ENCODE results near the gene MLLT3. TPM values are rescaled to one million over a fixed set of nuclear protein-coding genes. Genes with fewer than 3 reads are reported as not detected.

Gene MLLT3
- total RNA-seq, 1 donor from 2014 or later, result 7.7 TPM

DNA sequence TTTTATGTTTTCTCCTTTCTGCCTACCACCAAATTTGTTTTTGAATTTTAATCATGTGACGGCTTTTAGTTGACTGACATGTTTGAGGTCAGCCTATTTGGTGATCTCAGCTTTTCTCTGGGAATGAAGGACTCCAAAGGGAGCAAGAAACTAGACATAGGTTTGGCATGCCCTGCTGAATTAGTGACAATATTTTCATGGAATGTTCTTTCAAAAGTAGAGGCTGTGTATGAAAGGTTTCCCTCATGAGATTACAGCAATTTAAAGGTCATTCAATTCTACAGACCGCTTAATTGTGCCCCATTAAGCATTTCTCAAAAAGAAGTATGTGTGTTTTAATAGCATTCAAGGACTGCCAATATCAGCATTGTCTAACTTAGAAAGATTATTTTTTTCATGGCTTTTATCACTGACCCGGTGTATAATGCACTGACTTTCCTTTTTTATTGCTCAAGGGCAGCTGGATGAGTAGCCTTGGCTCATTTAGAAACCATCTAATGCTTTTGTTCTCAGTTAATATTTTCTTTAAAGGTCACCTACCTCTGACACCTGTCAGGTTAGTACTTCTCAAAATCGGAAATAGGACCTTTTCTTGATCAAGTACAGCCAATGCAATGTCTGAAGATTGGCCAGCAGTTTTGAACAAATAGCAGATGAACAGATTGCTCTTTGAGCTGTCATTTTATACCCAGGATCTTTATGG is 8.1 kb upstream of the MLLT3 start:
- H3K4me3 Mint-ChIP-seq (ENCODE audit: unreplicated experiment), result no peak overlapping the region
- TF ChIP-seq, protein P1, sequence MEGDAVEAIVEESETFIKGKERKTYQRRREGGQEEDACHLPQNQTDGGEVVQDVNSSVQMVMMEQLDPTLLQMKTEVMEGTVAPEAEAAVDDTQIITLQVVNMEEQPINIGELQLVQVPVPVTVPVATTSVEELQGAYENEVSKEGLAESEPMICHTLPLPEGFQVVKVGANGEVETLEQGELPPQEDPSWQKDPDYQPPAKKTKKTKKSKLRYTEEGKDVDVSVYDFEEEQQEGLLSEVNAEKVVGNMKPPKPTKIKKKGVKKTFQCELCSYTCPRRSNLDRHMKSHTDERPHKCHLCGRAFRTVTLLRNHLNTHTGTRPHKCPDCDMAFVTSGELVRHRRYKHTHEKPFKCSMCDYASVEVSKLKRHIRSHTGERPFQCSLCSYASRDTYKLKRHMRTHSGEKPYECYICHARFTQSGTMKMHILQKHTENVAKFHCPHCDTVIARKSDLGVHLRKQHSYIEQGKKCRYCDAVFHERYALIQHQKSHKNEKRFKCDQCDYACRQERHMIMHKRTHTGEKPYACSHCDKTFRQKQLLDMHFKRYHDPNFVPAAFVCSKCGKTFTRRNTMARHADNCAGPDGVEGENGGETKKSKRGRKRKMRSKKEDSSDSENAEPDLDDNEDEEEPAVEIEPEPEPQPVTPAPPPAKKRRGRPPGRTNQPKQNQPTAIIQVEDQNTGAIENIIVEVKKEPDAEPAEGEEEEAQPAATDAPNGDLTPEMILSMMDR (IDR thresholded peaks at IDR 0.05), result no peak
- peaks cover 5% of the 10 kb centered on the region for H3K4me1 Mint-ChIP-seq (ENCODE audit: low read depth)
- no peak for DNase-seq (ENCODE audit: low spot score)
- no peak overlapping the region for H3K27ac Mint-ChIP-seq (ENCODE audit: unreplicated experiment)
- H3K9me3 Mint-ChIP-seq (ENCODE audit: low read depth), result no peaks in the 10 kb centered on the region
- H3K27me3 Mint-ChIP-seq (ENCODE audit: low read depth), result peaks cover 15% of the 10 kb centered on the region
- no peaks in the 10 kb centered on the region for H3K36me3 Mint-ChIP-seq (ENCODE audit: low read depth)

DNA sequence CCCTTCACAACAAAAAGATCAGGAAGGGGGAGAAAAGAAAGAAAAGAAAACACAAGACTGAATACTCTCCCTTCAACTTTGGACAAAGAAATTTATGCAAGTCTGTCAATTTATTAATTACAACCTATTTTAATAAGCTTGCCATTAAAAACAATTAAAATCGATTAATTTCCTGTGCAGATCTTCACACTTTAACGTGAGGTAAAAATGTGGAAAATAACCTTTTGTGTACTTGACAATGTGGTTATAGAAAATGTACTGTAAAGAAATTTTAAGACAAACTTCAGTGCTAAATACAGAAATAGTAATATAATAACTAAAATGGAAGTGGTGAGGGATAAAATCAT is 2.7 kb upstream of the MLLT3 start:
- peaks cover 2% of the 10 kb centered on the region for H3K27me3 Mint-ChIP-seq (ENCODE audit: low read depth)
- TF ChIP-seq, protein P1 (IDR thresholded peaks at IDR 0.05), result peak; percentile 63
- peaks cover 24% of the 10 kb centered on the region for H3K4me1 Mint-ChIP-seq (ENCODE audit: low read depth)
- peak overlapping the region; percentile 89 for H3K4me3 Mint-ChIP-seq (ENCODE audit: unreplicated experiment)
- no peaks in the 10 kb centered on the region for H3K36me3 Mint-ChIP-seq (ENCODE audit: low read depth)
- no peaks in the 10 kb centered on the region for H3K9me3 Mint-ChIP-seq (ENCODE audit: low read depth)
- no peak for DNase-seq (ENCODE audit: low spot score)
- H3K27ac Mint-ChIP-seq (ENCODE audit: unreplicated experiment), result no peak overlapping the region

DNA sequence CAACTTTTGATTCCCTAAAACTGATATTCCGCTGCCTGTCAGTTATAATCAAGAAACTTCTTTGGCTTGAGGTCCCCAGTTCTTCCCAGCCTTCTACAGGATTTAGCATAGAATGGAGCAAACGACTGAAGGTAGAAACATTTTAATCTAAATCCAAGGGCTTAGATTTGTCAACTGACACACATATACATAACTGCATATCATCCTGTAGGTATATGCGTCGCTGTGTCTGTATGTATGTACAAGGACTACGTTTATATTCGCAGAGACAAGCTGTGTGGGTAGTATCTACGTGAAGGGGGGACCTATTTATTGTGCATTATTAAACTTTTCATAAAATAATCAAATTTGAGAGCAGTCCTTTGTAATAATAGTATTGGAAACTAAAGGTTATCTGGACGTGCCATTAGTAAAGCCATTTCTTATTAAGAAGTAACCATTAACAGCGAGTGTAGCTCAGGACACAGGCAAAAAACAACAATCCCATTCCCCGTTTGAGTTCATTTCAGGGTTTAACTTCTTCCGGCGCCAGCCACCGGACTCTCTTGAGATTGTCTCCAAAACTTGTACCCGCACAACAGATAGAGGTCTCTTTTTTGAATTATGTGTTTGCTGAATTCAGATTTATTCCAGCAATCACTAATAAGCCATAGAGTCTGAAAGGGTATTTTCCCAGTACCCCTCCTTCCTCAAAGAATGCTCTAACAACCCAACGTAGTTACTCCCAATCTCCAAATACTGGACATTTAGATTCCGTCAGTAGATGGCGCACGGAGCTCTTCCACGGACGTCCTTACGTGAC is 2.1 kb upstream of the MLLT3 start:
- no peak for DNase-seq (ENCODE audit: low spot score)
- H3K36me3 Mint-ChIP-seq (ENCODE audit: low read depth), result no peaks in the 10 kb centered on the region
- peaks cover 28% of the 10 kb centered on the region for H3K4me1 Mint-ChIP-seq (ENCODE audit: low read depth)
- H3K27ac Mint-ChIP-seq (ENCODE audit: unreplicated experiment), result no peak overlapping the region
- peaks cover 2% of the 10 kb centered on the region for H3K27me3 Mint-ChIP-seq (ENCODE audit: low read depth)
- H3K9me3 Mint-ChIP-seq (ENCODE audit: low read depth), result no peaks in the 10 kb centered on the region
- peak overlapping the region; percentile 89 for H3K4me3 Mint-ChIP-seq (ENCODE audit: unreplicated experiment)
- TF ChIP-seq, protein P1 (IDR thresholded peaks at IDR 0.05), result peak; percentile 99

DNA sequence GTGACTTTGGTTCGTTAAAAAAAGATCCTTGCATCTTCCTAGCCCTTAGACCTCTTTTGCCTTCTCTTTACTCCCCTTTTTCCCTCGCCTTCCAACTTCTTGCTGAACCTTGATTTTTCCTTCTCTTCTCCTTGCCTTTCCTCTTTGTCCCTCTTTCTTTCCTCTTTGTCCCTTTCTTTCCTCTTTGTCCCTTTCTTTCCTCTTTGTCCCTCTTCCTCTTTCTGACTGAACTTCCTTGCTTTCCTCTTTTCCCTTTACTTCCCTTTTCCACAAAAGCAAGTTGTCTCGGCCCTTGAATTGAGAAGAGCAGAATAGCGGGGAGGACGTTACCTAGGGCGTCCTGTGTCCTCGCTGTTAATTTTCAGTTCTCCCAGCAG is 1.4 kb upstream of the MLLT3 start:
- Mint-ChIP-seq H3K36me3 (ENCODE audit: low read depth) (no peaks in the 10 kb centered on the region), H3K4me3 (ENCODE audit: unreplicated experiment) (peak overlapping the region; percentile 89), H3K27me3 (ENCODE audit: low read depth) (no peaks in the 10 kb centered on the region), H3K4me1 (ENCODE audit: low read depth) (peaks cover 30% of the 10 kb centered on the region), H3K27ac (ENCODE audit: unreplicated experiment) (peak overlapping the region; percentile 7), H3K9me3 (ENCODE audit: low read depth) (no peaks in the 10 kb centered on the region)
- no peak for DNase-seq (ENCODE audit: low spot score)
- TF ChIP-seq, protein P1 (IDR thresholded peaks at IDR 0.05), result no peak

DNA sequence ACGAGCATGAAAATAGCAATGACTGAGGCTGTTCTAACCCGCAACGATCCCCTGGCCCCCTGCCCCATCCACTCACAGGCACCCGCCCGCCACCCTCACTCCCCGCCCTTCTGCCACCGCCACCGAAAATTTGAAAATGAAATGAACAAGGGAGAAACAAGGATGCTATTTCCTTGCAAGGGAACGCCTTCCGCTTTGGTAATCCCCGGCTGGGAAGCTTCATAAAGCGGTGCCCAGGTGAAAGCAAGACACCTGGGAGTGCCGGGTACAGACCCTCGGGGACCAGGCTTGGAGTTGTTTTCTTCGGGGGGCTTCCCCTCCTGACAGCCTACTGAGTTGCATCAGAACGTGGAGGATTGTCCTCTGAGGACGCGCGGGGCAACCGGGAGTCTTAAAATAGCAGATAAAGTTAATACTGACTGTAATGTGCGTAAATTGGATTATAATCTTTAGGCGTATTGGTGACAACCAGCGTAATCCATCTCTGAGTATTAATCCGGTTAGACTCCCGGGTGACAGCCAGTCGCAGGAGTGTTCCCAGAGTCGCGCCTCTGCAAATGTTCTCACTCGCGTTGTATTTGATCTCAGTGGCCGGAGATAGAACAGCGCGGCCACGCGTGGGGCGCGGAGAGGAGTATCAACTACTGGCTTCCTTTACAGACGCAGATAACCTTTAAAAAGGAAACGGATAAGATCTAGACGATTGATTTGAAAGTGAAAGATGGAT is 885 bp upstream of the MLLT3 start:
- H3K27ac Mint-ChIP-seq (ENCODE audit: unreplicated experiment), result peak overlapping the region; percentile 52
- no peaks in the 10 kb centered on the region for H3K9me3 Mint-ChIP-seq (ENCODE audit: low read depth)
- H3K27me3 Mint-ChIP-seq (ENCODE audit: low read depth), result no peaks in the 10 kb centered on the region
- H3K4me3 Mint-ChIP-seq (ENCODE audit: unreplicated experiment), result peak overlapping the region; percentile 89
- TF ChIP-seq, protein P1 (IDR thresholded peaks at IDR 0.05), result no peak
- no peaks in the 10 kb centered on the region for H3K36me3 Mint-ChIP-seq (ENCODE audit: low read depth)
- DNase-seq (ENCODE audit: low spot score), result no peak
- H3K4me1 Mint-ChIP-seq (ENCODE audit: low read depth), result peaks cover 35% of the 10 kb centered on the region
